AG10803 (cell line): Measurements from ENCODE around the gene SETBP1.

Experiments used
- DNase-seq: peaks from one replicate; pipeline ENCODE4 v3.0.0; 2010; ENCODE audit warnings: low read depth
- H3K4me3 ChIP-seq: 2 replicates; pipeline ENCODE4 v1.5.1; 2011; ENCODE audit warnings: mild to moderate bottlenecking, low read length, control low read depth
- CTCF ChIP-seq: conservative IDR thresholded peaks from 2 replicates; pipeline ENCODE4 v1.5.1; 2011; ENCODE audit warnings: mild to moderate bottlenecking, low read length, control low read depth, inconsistent platforms

Gene SETBP1

GRCh38 chr18:44704135-44704789 lies 23.6 kb downstream of the SETBP1 start:
- DNase-seq, result no peak
- TF ChIP-seq CTCF, result no peak
- H3K4me3 ChIP-seq, result no peak overlapping the region

GRCh38 chr18:44705075-44705675 lies 24.5 kb downstream of the SETBP1 start:
- no peak overlapping the region for H3K4me3 ChIP-seq
- no peak for TF ChIP-seq CTCF
- no peak for DNase-seq

GRCh38 chr18:44708451-44709083 lies 27.9 kb downstream of the SETBP1 start:
- no peak overlapping the region for H3K4me3 ChIP-seq
- DNase-seq, result no peak
- TF ChIP-seq CTCF, result no peak

DNA sequence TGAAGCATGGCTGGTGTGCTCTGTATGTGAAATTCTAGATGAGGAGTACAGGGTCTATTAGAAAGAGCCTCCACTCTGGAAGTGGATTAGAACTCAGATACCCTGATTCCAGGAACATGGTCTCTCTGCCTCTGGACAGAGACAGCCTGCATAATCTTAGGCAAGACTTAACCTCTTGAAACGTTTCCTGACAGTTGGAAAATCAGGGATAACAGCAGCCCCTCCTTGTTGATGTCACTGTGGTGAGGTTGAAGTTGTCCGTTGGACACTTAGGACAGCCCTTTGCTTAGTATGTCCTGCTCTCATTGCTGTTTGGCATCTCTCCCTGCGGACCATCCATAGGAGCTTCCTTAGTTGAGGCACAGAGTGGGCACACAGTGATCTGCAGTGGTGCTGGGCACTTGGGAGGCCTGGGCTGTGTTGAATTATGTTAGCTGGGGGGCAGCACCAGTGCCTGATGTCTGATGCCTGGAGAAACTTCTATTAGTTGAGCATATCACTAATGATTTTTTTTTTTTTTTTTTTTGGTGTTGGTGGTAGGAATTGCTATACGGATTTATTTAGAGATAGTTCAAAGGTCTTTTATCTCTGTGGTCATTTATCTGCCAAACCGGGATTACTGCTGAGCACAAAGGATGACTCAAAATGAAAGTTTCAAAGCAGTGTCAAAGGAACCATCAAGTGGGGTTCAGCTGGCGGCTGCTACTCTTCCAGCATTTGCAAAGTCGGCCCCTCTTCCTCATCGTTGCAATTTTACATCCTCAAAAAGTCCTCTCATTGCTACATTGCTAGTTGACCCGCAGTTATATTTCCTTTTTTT lies 28.8 kb downstream of the SETBP1 start:
- TF ChIP-seq CTCF, result no peak
- H3K4me3 ChIP-seq, result no peak overlapping the region
- DNase-seq, result no peak

DNA sequence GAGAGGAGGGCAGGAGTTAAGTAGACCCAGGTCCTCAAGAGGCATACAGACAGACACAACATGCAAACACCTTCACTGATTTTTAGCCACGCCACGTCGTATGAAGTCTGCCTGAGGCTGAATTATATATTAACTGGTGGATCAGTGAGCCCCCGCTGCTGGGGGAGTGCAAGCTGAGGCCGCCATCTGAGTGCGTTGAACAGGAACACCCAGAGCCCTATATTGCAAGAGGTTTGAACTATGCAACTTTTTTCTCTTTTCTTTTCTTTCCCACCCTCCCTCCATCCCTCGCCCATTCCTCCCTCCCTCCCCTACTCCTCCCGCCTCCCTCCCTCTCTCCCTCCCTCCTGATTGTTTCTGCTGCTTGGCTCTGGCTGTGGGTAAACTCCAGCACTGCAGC lies 30.2 kb downstream of the SETBP1 start:
- no peak for DNase-seq
- no peak for TF ChIP-seq CTCF
- H3K4me3 ChIP-seq, result no peak overlapping the region

DNA sequence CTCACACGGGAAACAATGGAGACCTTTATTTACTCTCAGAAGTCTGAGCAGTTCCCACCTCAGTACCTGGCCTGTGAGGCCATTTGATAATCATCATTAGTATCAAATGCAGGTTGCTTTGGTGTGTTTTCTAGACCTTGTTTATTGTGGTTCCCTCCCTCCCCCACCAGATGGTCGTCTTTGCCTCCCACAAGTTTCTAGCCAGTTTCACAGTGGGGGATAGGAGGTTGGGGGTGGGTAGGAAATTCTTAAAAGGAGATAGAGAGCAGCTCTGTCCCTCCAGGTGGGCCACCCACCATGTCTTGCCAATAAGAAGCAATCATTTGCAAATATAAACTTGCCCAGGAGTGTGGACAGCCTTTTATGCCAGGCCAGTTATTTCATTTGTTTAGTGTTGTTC lies 31.3 kb downstream of the SETBP1 start:
- DNase-seq, result no peak
- no peak overlapping the region for H3K4me3 ChIP-seq
- no peak for TF ChIP-seq CTCF
